IMR-90 (cell line): ENCODE measurements around the gene LILRB2. TPM values are rescaled to one million over a fixed set of nuclear protein-coding genes. Genes with fewer than 3 reads are reported as not detected.
"Not testable (repeated sequence)": the region's sequence is repeated elsewhere in the genome, so short reads cannot be mapped to it uniquely, and the experiment has no call there.

Source experiments
- ATAC-seq: fragments of 200-7000 bp; cut with Tn5 transposase; 2 replicates; pipeline ENCODE4 v1.9.1; 2020; ENCODE audit warnings: low read depth, mild to moderate bottlenecking, moderate library complexity
- BruUV-seq: library from RNA; stranded (reverse); fragments of 400-500 nt; replicated peaks from 2 replicates; lab custom pipeline; 2021; lab: Mats Ljungman, UMichigan
- CTCF ChIA-PET: fragments of 300-600 bp; formaldehyde crosslinking; extraction: SDS; loops from one replicate; lab custom pipeline; 2021; ENCODE audit warnings: antibody characterized with exemption; lab: Yijun Ruan, JAX
- POLR2A ChIA-PET: fragments of 300-600 bp; sonication (Branson Sonifier 250); formaldehyde crosslinking; loops from one replicate; lab custom pipeline; 2022; ENCODE audit warnings: antibody characterized with exemption; ENCODE audit not compliant: unreplicated experiment; lab: Charles Lee
- DNase-seq: peaks from one replicate; pipeline ENCODE4 v3.0.0; 2013
- H2AFZ ChIP-seq: replicated peaks from 2 replicates; pipeline ENCODE3; 2013; ENCODE audit warnings: low read length, mild to moderate bottlenecking; ENCODE audit not compliant: poor library complexity
- H2AK5ac ChIP-seq: 2 replicates; pipeline ENCODE4 v1.6.1; 2013; ENCODE audit warnings: low read depth, low read length, inconsistent platforms
- H2AK9ac ChIP-seq: replicated peaks from 2 replicates; pipeline ENCODE3; 2013; ENCODE audit warnings: mild to moderate bottlenecking, low read depth, low read length, moderate library complexity; ENCODE audit not compliant: poor library complexity
- H2BK120ac ChIP-seq: 2 replicates; pipeline ENCODE4 v1.6.1; 2013; ENCODE audit warnings: low read depth, low read length, inconsistent platforms
- H2BK15ac ChIP-seq: 3 replicates; pipeline ENCODE4 v1.6.1; 2013; ENCODE audit warnings: low read depth, low read length, inconsistent platforms
- H2BK20ac ChIP-seq: 2 replicates; pipeline ENCODE4 v1.6.1; 2013; ENCODE audit warnings: low read depth, mild to moderate bottlenecking, inconsistent platforms, low read length, moderate library complexity
- H2BK5ac ChIP-seq: 2 replicates; pipeline ENCODE4 v1.6.1; 2013; ENCODE audit warnings: mild to moderate bottlenecking, low read depth, low read length, inconsistent platforms; ENCODE audit not compliant: poor library complexity, severe bottlenecking
- H3K14ac ChIP-seq: replicated peaks from 2 replicates; pipeline ENCODE4 v1.6.1; 2013; ENCODE audit warnings: low read depth, low read length, inconsistent platforms
- H3K18ac ChIP-seq: 2 replicates; pipeline ENCODE4 v1.6.1; 2013; ENCODE audit warnings: low read depth, low read length, control low read depth
- H3K23ac ChIP-seq: 2 replicates; pipeline ENCODE4 v1.6.1; 2013; ENCODE audit warnings: low read depth, low read length, inconsistent platforms
- H3K27ac ChIP-seq: 2 replicates; pipeline ENCODE4 v1.5.1; 2013; ENCODE audit warnings: mild to moderate bottlenecking, control low read depth, low read length; ENCODE audit not compliant: insufficient read depth
- H3K27me3 ChIP-seq: 2 replicates; pipeline ENCODE4 v1.6.1; 2013; ENCODE audit warnings: low read length; ENCODE audit not compliant: control insufficient read depth, insufficient read depth
- H3K36me3 ChIP-seq: 2 replicates; pipeline ENCODE4 v1.6.1; 2013; ENCODE audit warnings: low read length, mixed read lengths; ENCODE audit not compliant: control insufficient read depth, insufficient read depth
- H3K4ac ChIP-seq: 2 replicates; pipeline ENCODE4 v1.6.1; 2013; ENCODE audit warnings: low read depth, low read length, inconsistent platforms
- H3K4me1 ChIP-seq: 2 replicates; pipeline ENCODE4 v1.6.1; 2013; ENCODE audit warnings: low read length, mixed read lengths; ENCODE audit not compliant: control insufficient read depth, insufficient read depth
- H3K4me2 ChIP-seq: 2 replicates; pipeline ENCODE4 v1.6.1; 2013; ENCODE audit warnings: low read depth, mild to moderate bottlenecking, control low read depth, low read length, moderate library complexity
- H3K4me3 ChIP-seq: 2 replicates; pipeline ENCODE4 v1.5.1; 2013; ENCODE audit warnings: low read depth, mild to moderate bottlenecking, control low read depth, low read length, moderate library complexity; ENCODE audit not compliant: insufficient read depth
- H3K56ac ChIP-seq: 2 replicates; pipeline ENCODE4 v1.6.1; 2013; ENCODE audit warnings: low read length, inconsistent platforms; ENCODE audit not compliant: insufficient read depth; ENCODE audit errors: extremely low read depth
- H3K79me1 ChIP-seq, 2 experiments: 2 replicates each; pipeline ENCODE4 v1.6.1; 2013; ENCODE audit warnings: low read length in 2 of 2, inconsistent platforms in 1 of 2, low read depth in 1 of 2
- H3K9ac ChIP-seq: 2 replicates; pipeline ENCODE4 v1.6.1; 2013; ENCODE audit warnings: low read depth, low read length, control low read depth
- H3K9me1 ChIP-seq: 2 replicates; pipeline ENCODE4 v1.6.1; 2013; ENCODE audit warnings: low read length, inconsistent platforms; ENCODE audit not compliant: insufficient read depth
- H3K9me3 ChIP-seq: 2 replicates; pipeline ENCODE4 v1.6.1; 2013; ENCODE audit warnings: low read length; ENCODE audit not compliant: control insufficient read depth, insufficient read depth
- H4K20me1 ChIP-seq: 2 replicates; pipeline ENCODE4 v1.6.1; 2013; ENCODE audit warnings: low read length, inconsistent platforms; ENCODE audit not compliant: insufficient read depth
- H4K5ac ChIP-seq: 2 replicates; pipeline ENCODE4 v1.6.1; 2013; ENCODE audit warnings: mild to moderate bottlenecking, low read depth, low read length, control low read depth
- H4K8ac ChIP-seq, 2 experiments: 2 replicates each; pipeline ENCODE4 v1.6.1; 2013; ENCODE audit warnings: low read depth in 2 of 2, low read length in 2 of 2, control low read depth in 1 of 2, inconsistent platforms in 1 of 2
- H4K91ac ChIP-seq: 2 replicates; pipeline ENCODE4 v1.6.1; 2013; ENCODE audit warnings: low read depth, low read length, inconsistent platforms; ENCODE audit not compliant: insufficient read depth
- WGBS, 2 experiments: methylation state at CpG; one replicate each; pipeline versions ENCODE4 v1.1.5 to v1.1.7; 2013; ENCODE audit warnings: missing lambda C conversion rate in 2 of 2; ENCODE audit not compliant: insufficient read length in 1 of 2; ENCODE audit errors: extremely low coverage in 2 of 2; 5-methylcytosine and 5-hydroxymethylcytosine counted together
- dilution Hi-C: fragments of 300-500 bp; cut with HindIII; formaldehyde crosslinking; loops from one replicate; pipeline ENCODE4 v1.14.3; 2018; ENCODE audit warnings: low sequenced_read_pairs; ENCODE audit not compliant: unreplicated experiment
- in situ Hi-C: fragments of 300-500 bp; cut with MboI; formaldehyde crosslinking; loops from 3 replicates; pipeline ENCODE4 v1.14.3; 2019; ENCODE audit warnings: low sequenced_read_pairs, inconsistent platforms, mixed read lengths
- intact Hi-C: fragments of 100-400 bp; cut with micrococcal nuclease; formaldehyde crosslinking; loops from 2 replicates; pipeline ENCODE4 v1.10.0; 2022
- polyA plus RNA-seq, 3 experiments: library from polyadenylated mRNA; depleted of rRNA; stranded (reverse); fragments of >200 nt; gene quantifications; 2 replicates each; pipeline ENCODE4 v1.2.3, GENCODE V29; 2012; ENCODE audit warnings: low replicate concordance in 1 of 3
- total RNA-seq: library from RNA; depleted of rRNA; stranded (reverse); fragments of >200 nt; gene quantifications from 2 replicates; pipeline ENCODE4 v1.2.3, GENCODE V29; 2012

LILRB2 gene
- total and polyA plus RNA-seq, 2 of the 4 experiments (the other 2 are of a cell fraction): not detected

GRCh38 chr19:54240372-54241336 lies 40.3 kb downstream of the LILRB2 start:
- POLR2A ChIA-PET, H4K5ac ChIP-seq, H3K9me1 ChIP-seq, H2BK120ac ChIP-seq, H3K9me3 ChIP-seq, H3K4me1 ChIP-seq, H2AK9ac ChIP-seq, H3K79me1 ChIP-seq, H3K9ac ChIP-seq, H2AK5ac ChIP-seq, H3K36me3 ChIP-seq, H3K4ac ChIP-seq, CTCF ChIA-PET, dilution Hi-C loops, H4K8ac ChIP-seq, H3K14ac ChIP-seq, H3K4me3 ChIP-seq, H4K91ac ChIP-seq, H2BK5ac ChIP-seq, BruUV-seq, ATAC-seq, H3K27me3 ChIP-seq, H2AFZ ChIP-seq, H3K4me2 ChIP-seq, in situ Hi-C loops, intact Hi-C loops, H3K27ac ChIP-seq, H2BK15ac ChIP-seq, H3K23ac ChIP-seq, DNase-seq, H3K18ac ChIP-seq, H3K56ac ChIP-seq, H4K20me1 ChIP-seq, H2BK20ac ChIP-seq: not testable (repeated sequence)
- 46% methylated on average over 6 of the region's 22 CpGs; no CpG with 5 or more reads in 1 of the 2 experiments for WGBS, 2 experiments

- H3K4me3 ChIP-seq, H3K27me3 ChIP-seq, DNase-seq, H3K36me3 ChIP-seq, H3K14ac ChIP-seq, H3K56ac ChIP-seq, H3K79me1 ChIP-seq, H3K9me3 ChIP-seq, H2BK120ac ChIP-seq, H4K20me1 ChIP-seq, H2BK5ac ChIP-seq, H2AFZ ChIP-seq, H3K9ac ChIP-seq, H4K5ac ChIP-seq, H2AK5ac ChIP-seq, H3K4me1 ChIP-seq, CTCF ChIA-PET, H2BK20ac ChIP-seq, H4K91ac ChIP-seq, H3K9me1 ChIP-seq, in situ Hi-C loops, POLR2A ChIA-PET, ATAC-seq, intact Hi-C loops, BruUV-seq, H4K8ac ChIP-seq, H3K18ac ChIP-seq, H3K4ac ChIP-seq, H2AK9ac ChIP-seq, H3K23ac ChIP-seq, dilution Hi-C loops, H3K27ac ChIP-seq, H2BK15ac ChIP-seq, H3K4me2 ChIP-seq: not testable (repeated sequence)
- 17% methylated on average over 1 of the region's 21 CpGs; no CpG with 5 or more reads in 1 of the 2 experiments for WGBS, 2 experiments
These were observed 41.2 kb downstream of the LILRB2 start for GRCh38 chr19:54239491-54240371.
